PC-9 (cell line): ENCODE results near the gene SEC16A. TPM values are rescaled to one million over a fixed set of nuclear protein-coding genes. Genes with fewer than 3 reads are reported as not detected.

Experiments used
- BruUV-seq: library from RNA; stranded (reverse); fragments of 400-500 nt; replicated peaks from 2 replicates; lab custom pipeline; 2021; lab: Mats Ljungman, UMichigan
- CTCF ChIA-PET: fragments of 300-600 bp; sonication (Branson Sonifier 250); formaldehyde crosslinking; loops from one replicate; lab custom pipeline; 2022; ENCODE audit warnings: antibody characterized with exemption; lab: Charles Lee
- POLR2A ChIA-PET: fragments of 300-600 bp; sonication (Branson Sonifier 250); formaldehyde crosslinking; loops from one replicate; lab custom pipeline; 2022; ENCODE audit warnings: antibody characterized with exemption; ENCODE audit not compliant: unreplicated experiment; lab: Charles Lee
- DNase-seq, 2 experiments: peaks; one replicate each; pipeline versions ENCODE4 v3.0.0 to v3.0.0-alpha.2; 2015 to 2022; ENCODE audit warnings: mixed read lengths in 1 of 2
- H2AFZ ChIP-seq: fragments of 200-600 bp; sonication (generic); 2 replicates; pipeline ENCODE4 v1.8.1; 2017; ENCODE audit warnings: antibody characterized with exemption
- H3F3A ChIP-seq: fragments of 200-600 bp; sonication (generic); 2 replicates; pipeline ENCODE4 v1.8.1; 2017; ENCODE audit warnings: antibody characterized with exemption, mild to moderate bottlenecking, low read depth; ENCODE audit not compliant: insufficient read depth
- H3K27ac ChIP-seq: fragments of 200-600 bp; sonication (generic); 2 replicates; pipeline ENCODE4 v1.6.1; 2016; ENCODE audit warnings: mixed run types
- H3K27me3 ChIP-seq: fragments of 200-600 bp; sonication (generic); 2 replicates; pipeline ENCODE4 v1.6.1; 2016; ENCODE audit warnings: low read depth, mixed run types; ENCODE audit not compliant: insufficient read depth
- H3K36me3 ChIP-seq: fragments of 200-600 bp; sonication (generic); 2 replicates; pipeline ENCODE4 v1.6.1; 2016; ENCODE audit warnings: low read depth, mixed run types
- H3K4me1 ChIP-seq: fragments of 200-600 bp; sonication (generic); replicated peaks from 2 replicates; pipeline ENCODE4 v1.6.1; 2016; ENCODE audit warnings: mixed run types; ENCODE audit not compliant: insufficient read depth
- H3K4me2 ChIP-seq: fragments of 200-600 bp; sonication (generic); 2 replicates; pipeline ENCODE4 v1.6.1; 2017; ENCODE audit warnings: mixed run types
- H3K4me3 ChIP-seq: fragments of 200-600 bp; sonication (generic); 2 replicates; pipeline ENCODE4 v1.6.1; 2016; ENCODE audit warnings: mixed run types
- H3K79me2 ChIP-seq: fragments of 200-600 bp; sonication (generic); 2 replicates; pipeline ENCODE4 v1.6.1; 2017; ENCODE audit warnings: low read depth, mixed run types
- H3K9me2 ChIP-seq: fragments of 200-600 bp; sonication (generic); 2 replicates; pipeline ENCODE4 v1.8.1; 2017; ENCODE audit warnings: mild to moderate bottlenecking; ENCODE audit not compliant: insufficient read depth
- H3K9me3 ChIP-seq: fragments of 200-600 bp; sonication (generic); 2 replicates; pipeline ENCODE4 v1.8.1; 2016; ENCODE audit warnings: low read depth; ENCODE audit not compliant: insufficient read depth
- H4K20me1 ChIP-seq: fragments of 200-600 bp; sonication (generic); 2 replicates; pipeline ENCODE4 v1.8.1; 2017; ENCODE audit not compliant: insufficient read depth
- EZH2 ChIP-seq: fragments of 200-600 bp; sonication (generic); IDR thresholded peaks from 2 replicates; pipeline ENCODE4 v1.8.0; 2017; ENCODE audit warnings: antibody characterized with exemption, low read depth
- intact Hi-C: fragments of 100-400 bp; cut with micrococcal nuclease; formaldehyde crosslinking; loops from one replicate; pipeline ENCODE4 v1.10.0; 2022; ENCODE audit not compliant: unreplicated experiment
- total RNA-seq: library from RNA; stranded (reverse); gene quantifications from 2 replicates; pipeline ENCODE4 v1.2.3, GENCODE V29; 2021
- TF ChIP-seq, protein P1 (sequence below): fragments of 200-600 bp; sonication (generic); conservative IDR thresholded peaks from 2 replicates; pipeline ENCODE4 v1.6.1; 2017; ENCODE audit warnings: mixed run types, antibody characterized with exemption, mild to moderate bottlenecking, moderate library complexity

Gene SEC16A
- total RNA-seq, 1 experiment from 2014 or later = 81.8 TPM

DNA sequence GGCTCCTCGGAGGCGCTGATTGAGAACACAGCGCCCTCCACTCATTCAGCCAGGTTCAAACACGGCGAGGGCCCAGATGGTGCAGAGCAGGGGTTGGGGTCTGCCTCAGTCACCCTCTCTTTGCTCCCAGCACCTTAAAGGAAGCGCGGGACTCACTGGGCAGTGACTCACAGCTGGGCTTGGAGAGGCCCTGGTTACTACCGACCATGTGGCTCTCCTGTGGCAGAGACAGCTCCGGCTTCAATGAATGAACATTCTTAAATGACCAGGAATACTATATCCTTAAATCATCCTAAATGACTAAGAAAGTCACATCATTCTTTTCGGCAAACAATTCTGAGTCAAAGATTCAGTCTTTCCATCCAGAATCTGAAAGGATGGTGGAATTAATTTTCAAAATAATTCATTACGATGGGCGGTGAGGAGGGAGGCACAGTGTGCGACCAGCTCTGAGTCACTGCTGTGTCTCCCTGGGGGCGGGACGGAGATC, 41.6 kb downstream of the SEC16A start:
- peaks cover 31% of the 10 kb centered on the region for H3F3A ChIP-seq
- TF ChIP-seq EZH2 = no peak
- TF ChIP-seq, protein P1, sequence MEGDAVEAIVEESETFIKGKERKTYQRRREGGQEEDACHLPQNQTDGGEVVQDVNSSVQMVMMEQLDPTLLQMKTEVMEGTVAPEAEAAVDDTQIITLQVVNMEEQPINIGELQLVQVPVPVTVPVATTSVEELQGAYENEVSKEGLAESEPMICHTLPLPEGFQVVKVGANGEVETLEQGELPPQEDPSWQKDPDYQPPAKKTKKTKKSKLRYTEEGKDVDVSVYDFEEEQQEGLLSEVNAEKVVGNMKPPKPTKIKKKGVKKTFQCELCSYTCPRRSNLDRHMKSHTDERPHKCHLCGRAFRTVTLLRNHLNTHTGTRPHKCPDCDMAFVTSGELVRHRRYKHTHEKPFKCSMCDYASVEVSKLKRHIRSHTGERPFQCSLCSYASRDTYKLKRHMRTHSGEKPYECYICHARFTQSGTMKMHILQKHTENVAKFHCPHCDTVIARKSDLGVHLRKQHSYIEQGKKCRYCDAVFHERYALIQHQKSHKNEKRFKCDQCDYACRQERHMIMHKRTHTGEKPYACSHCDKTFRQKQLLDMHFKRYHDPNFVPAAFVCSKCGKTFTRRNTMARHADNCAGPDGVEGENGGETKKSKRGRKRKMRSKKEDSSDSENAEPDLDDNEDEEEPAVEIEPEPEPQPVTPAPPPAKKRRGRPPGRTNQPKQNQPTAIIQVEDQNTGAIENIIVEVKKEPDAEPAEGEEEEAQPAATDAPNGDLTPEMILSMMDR = no peak
- H3K9me2 ChIP-seq = no peaks in the 10 kb centered on the region
- ChIA-PET CTCF (no interaction called here), POLR2A (no interaction called here)
- intact Hi-C loops = no loop called here
- no peak overlapping the region for H3K4me2 ChIP-seq
- peaks cover 26% of the 10 kb centered on the region for H4K20me1 ChIP-seq
- H3K9me3 ChIP-seq = no peaks in the 10 kb centered on the region
- no peaks in the 10 kb centered on the region for H3K27me3 ChIP-seq
- BruUV-seq = no TSS peak
- H3K4me3 ChIP-seq = no peak overlapping the region
- H3K79me2 ChIP-seq = peaks cover 20% of the 10 kb centered on the region; the same call in 1 of the 2 replicates
- no peak overlapping the region for H2AFZ ChIP-seq
- no peak for DNase-seq
- H3K27ac ChIP-seq = no peak overlapping the region
- no peaks in the 10 kb centered on the region for H3K36me3 ChIP-seq
- H3K4me1 ChIP-seq = peaks cover 10% of the 10 kb centered on the region

DNA sequence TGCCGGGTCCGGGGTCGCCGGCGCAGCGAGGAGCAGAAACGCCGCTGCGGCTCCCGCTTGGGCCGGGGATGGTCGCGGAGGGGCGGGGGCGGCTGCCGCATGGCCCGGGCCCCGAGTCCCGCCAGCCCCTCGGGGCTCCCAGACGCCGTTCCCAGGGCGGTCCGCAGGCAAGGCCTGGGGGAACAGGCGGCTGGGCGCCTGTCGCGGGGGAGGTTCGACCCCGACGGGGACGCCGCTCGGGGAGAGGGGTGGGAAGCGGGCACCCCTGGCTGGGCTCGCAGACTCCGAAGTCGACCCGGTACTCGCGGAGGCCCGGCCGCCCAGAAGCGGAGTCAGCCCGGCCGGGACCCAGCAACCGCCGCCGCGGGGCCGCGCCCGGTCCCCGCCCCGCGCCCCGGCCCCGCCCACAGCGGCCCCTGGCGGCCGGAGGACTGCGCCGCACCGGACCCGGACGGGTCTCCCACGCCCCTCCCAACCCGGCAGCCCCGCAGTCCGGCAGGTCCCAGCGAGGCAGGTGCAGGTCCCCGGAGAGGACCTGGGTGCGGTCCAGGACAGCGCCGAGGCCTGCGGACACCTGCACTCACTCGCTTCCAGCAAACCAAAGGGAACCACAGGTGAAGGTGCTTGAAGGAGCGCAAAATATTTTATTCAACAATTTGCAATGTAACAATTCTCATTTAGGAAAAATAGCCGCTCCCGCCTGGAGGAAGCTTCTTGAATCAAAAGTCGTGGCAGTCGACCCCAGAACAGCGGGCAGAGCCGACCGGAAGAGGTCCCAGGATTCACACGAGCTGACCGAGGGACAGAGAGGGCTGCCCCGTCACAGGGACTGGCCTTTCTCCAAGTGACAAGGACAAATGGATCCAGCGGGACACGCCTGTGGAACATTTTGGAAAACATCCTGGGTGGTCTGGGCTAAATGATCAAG, 43.1 kb downstream of the SEC16A start, which contains the start of gene INPP5E:
Gene INPP5E, minus strand, starts transcription at position 365 of the 928 bp plus-strand sequence. CDS start 426 bp downstream, outside the sequence.
- Histone ChIP-seq H3K79me2 (peaks cover 20% of the 10 kb centered on the region; the same call in 1 of the 2 replicates), H4K20me1 (peaks cover 33% of the 10 kb centered on the region), H3K27me3 (no peaks in the 10 kb centered on the region), H2AFZ (peak within 1 kb of the TSS; percentile 82), H3F3A (peaks cover 31% of the 10 kb centered on the region), H3K4me3 (peak within 1 kb of the TSS; percentile 80), H3K4me2 (peak within 1 kb of the TSS; percentile 95), H3K9me3 (no peaks in the 10 kb centered on the region), H3K36me3 (no peaks in the 10 kb centered on the region), H3K27ac (no peak within 1 kb of the TSS), H3K4me1 (peaks cover 10% of the 10 kb centered on the region), H3K9me2 (no peaks in the 10 kb centered on the region)
- no TSS peak for BruUV-seq
- intact Hi-C loops = no loop called here
- ChIA-PET POLR2A (no interaction called here), CTCF (no interaction called here)
- TF ChIP-seq, protein P1 = peak; percentile 66
- TF ChIP-seq EZH2 = no peak
- DNase-seq = peak in 1 of 2 experiments; percentile 91

DNA sequence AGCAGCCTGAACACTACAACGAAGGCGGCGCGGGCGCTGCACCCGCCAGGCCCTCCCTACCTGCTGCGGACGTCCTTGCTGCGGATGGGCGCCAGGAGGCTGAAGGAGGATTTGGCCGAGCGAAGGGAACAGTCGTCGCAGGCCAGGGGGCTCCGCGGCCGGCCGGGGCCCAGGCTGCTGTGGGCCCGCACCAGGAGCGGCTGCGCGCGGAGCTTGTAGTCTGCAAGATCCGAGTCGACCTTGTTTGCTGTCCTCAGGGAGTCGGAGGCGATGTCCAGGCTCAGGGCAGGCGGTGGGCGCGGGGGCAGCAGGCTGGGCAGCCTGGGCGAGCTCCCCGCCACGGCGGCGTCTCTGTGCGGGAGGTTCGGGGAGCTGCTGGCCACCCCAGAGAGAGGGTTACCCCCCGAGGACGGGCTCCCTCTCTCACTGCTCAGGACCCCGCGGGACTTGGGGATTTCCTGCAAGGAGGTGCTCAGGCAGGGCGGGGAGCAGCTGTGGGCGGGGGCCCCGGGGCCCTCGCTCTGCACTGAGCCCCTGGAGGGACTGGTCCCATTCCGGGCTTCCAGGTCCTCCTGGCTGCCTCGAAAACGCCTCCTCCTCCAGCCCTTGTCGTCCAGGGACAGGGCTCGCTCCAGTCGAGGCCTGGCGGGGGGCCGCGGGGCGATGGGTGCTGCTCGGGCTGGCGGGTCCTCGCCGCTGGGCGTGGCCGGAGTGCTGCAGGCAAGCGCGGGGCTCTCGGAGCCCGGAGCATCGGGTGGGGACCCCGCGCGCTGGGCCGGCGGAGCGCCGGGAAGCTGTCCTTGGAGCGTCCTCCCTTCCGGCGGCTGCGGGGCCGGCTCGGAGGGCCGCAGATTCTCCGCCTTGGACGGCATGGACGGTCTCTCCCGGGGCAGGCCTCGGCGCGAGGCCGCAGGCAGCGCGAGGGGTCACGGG, 44.0 kb downstream of the SEC16A start:
- POLR2A ChIA-PET = no interaction called here
- H3K27ac ChIP-seq = no peak overlapping the region
- peaks cover 31% of the 10 kb centered on the region for H3F3A ChIP-seq
- H3K9me3 ChIP-seq = no peaks in the 10 kb centered on the region
- DNase-seq = peak in 1 of 2 experiments; percentile 46
- H3K4me1 ChIP-seq = peaks cover 10% of the 10 kb centered on the region
- BruUV-seq = no TSS peak
- H3K4me2 ChIP-seq = peak overlapping the region; percentile 95
- CTCF ChIA-PET = interaction anchor here (0.5 kb wide), 1 partner anchor 28 kb away, joined by 3 read pairs; no protein-coding TSS in a partner anchor
- H4K20me1 ChIP-seq = peaks cover 35% of the 10 kb centered on the region
- TF ChIP-seq, protein P1 = no peak
- TF ChIP-seq EZH2 = no peak
- no peaks in the 10 kb centered on the region for H3K27me3 ChIP-seq
- no peaks in the 10 kb centered on the region for H3K9me2 ChIP-seq
- intact Hi-C loops = no loop called here
- no peaks in the 10 kb centered on the region for H3K36me3 ChIP-seq
- H3K4me3 ChIP-seq = peak overlapping the region; percentile 80
- H2AFZ ChIP-seq = peak overlapping the region; percentile 82
- peaks cover 20% of the 10 kb centered on the region; the same call in 1 of the 2 replicates for H3K79me2 ChIP-seq
